Heart left ventricle (tissue), 13 donors: ENCODE results near the gene GRIK1.

Experiments used
- CTCF ChIP-seq, 12 donors: fragments of 200-600 bp; sonication (generic) in 4 of 12; IDR thresholded peaks; one replicate each; pipeline versions ENCODE4 v1.5.0 to v1.8.0; 2018 to 2022; ENCODE audit warnings: antibody characterized with exemption in 12 of 12, mild to moderate bottlenecking in 5 of 12
- POLR2A ChIP-seq, 2 donors: fragments of 450-650 bp; IDR thresholded peaks; one replicate each; pipeline ENCODE4 v1.6.1; 2017; ENCODE audit warnings: antibody characterized with exemption in 2 of 2, mild to moderate bottlenecking in 2 of 2, moderate library complexity in 2 of 2
- donor health status: ischemic (EF 13 %, LVEDD 7.1; RV severe dilation, severe dysfunction).
- donor health status: DM: no; HTN: yes; CAD: no.
- donor health status: DM: no; HTN: no; CAD: no.
- donor health status: ischemic (EF 25% LVEDD 6.9; RV normal size, moderate dysfunction).
- donor health status: ischemic (EF 25% LVEDD 5.7; RV mildly dilated, moderate dysfunction).
- donor health status: ischemic (EF 35%, LVEDD 5.7; RV mildly dilated, moderate dysfunction).
- donor health status: nonischemic (EF 11% LVEDD 7.7; RV severe dilation, severe dysfunction).
- donor health status: DM: yes; HTN: yes; CAD: no.
- donor health status: PGD.
- donor health status: ischemic (EF 29% LVEDD 5.4; RV normal size, mild dysfunction).
- donor health status: nonischemic (EF 23%, LVEDD 6.1; RV moderate dilation, normal function).

GRCh38 chr21:29641001-29641634 lies 298.7 kb downstream of the GRIK1 start:
- TF ChIP-seq CTCF (IDR thresholded peaks at IDR 0.05) = no peak
- no peak for TF ChIP-seq POLR2A (IDR thresholded peaks at IDR 0.05)
